Esophagus muscularis mucosa (tissue), 3 donors: ENCODE results near the gene OMA1.

Experiments
- POLR2A ChIP-seq: fragments of 450-650 bp; IDR thresholded peaks from one replicate; pipeline ENCODE4 v1.6.1; 2017; ENCODE audit warnings: antibody characterized with exemption, moderate library complexity, mild to moderate bottlenecking, low read depth
- POLR2AphosphoS5 ChIP-seq, 2 donors: sonication (generic); formaldehyde crosslinking; IDR thresholded peaks; one replicate each; pipeline ENCODE4 v1.6.1; 2017; ENCODE audit warnings: antibody characterized with exemption in 2 of 2
- TF ChIP-seq, protein P1 (sequence below), 3 experiments: fragments of 200-600 bp in 2 of 3; fragments of 450-650 bp in 1 of 3; sonication (generic) in 2 of 3; IDR thresholded peaks; one replicate each; pipeline ENCODE4 v1.5.1; 2017 to 2019; ENCODE audit warnings: antibody characterized with exemption in 3 of 3, mild to moderate bottlenecking in 2 of 3, moderate library complexity in 1 of 3

GRCh38 chr1:58469016-58469415, 77.5 kb downstream of the OMA1 start:
- TF ChIP-seq, protein P1, sequence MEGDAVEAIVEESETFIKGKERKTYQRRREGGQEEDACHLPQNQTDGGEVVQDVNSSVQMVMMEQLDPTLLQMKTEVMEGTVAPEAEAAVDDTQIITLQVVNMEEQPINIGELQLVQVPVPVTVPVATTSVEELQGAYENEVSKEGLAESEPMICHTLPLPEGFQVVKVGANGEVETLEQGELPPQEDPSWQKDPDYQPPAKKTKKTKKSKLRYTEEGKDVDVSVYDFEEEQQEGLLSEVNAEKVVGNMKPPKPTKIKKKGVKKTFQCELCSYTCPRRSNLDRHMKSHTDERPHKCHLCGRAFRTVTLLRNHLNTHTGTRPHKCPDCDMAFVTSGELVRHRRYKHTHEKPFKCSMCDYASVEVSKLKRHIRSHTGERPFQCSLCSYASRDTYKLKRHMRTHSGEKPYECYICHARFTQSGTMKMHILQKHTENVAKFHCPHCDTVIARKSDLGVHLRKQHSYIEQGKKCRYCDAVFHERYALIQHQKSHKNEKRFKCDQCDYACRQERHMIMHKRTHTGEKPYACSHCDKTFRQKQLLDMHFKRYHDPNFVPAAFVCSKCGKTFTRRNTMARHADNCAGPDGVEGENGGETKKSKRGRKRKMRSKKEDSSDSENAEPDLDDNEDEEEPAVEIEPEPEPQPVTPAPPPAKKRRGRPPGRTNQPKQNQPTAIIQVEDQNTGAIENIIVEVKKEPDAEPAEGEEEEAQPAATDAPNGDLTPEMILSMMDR (IDR thresholded peaks at IDR 0.05) = no peak
- no peak for TF ChIP-seq POLR2A
- TF ChIP-seq POLR2AphosphoS5 (IDR thresholded peaks at IDR 0.05) = no peak
